ENCODE measurements around the gene ABHD6. TPM values are rescaled to one million over a fixed set of nuclear protein-coding genes. Genes with fewer than 3 reads are reported as not detected.

Gene ABHD6
- total RNA-seq, 1 experiment from 2014 or later: 11.8 TPM

GRCh38 chr3:58251631-58252035 lies 14.0 kb downstream of the ABHD6 start:
- Histone ChIP-seq H3K9me2 (replicated peaks; ENCODE audit: insufficient read depth, low read length) (no peaks in the 10 kb centered on the region), H3K36me3 (ENCODE audit: insufficient read depth, low read length) (no peaks in the 10 kb centered on the region), H2AFZ (ENCODE audit: low read length) (no peak overlapping the region), H3K4me3 (ENCODE audit: low read length) (no peak overlapping the region), H3K9me3 (ENCODE audit: low read length) (no peaks in the 10 kb centered on the region), H3K4me1 (ENCODE audit: low read length) (peaks cover 8% of the 10 kb centered on the region), H4K20me1 (ENCODE audit: insufficient read depth, low read depth, low read length) (no peaks in the 10 kb centered on the region; the same call in 1 of the 2 replicates), H3K9ac (ENCODE audit: low read length) (no peak overlapping the region), H3K79me2 (ENCODE audit: low read length) (peaks cover 20% of the 10 kb centered on the region), H3K27me3 (ENCODE audit: low read length) (no peaks in the 10 kb centered on the region), H3K27ac (ENCODE audit: low read length) (no peak overlapping the region), H3K4me2 (ENCODE audit: low read depth, low read length, poor library complexity, severe bottlenecking) (no peak overlapping the region)
- no peak for DNase-seq

- H3K4me2 ChIP-seq (ENCODE audit: low read depth, low read length, poor library complexity, severe bottlenecking): no peak overlapping the region
- no peaks in the 10 kb centered on the region; the same call in 1 of the 2 replicates for H4K20me1 ChIP-seq (ENCODE audit: insufficient read depth, low read depth, low read length)
- H3K4me3 ChIP-seq (ENCODE audit: low read length): no peak overlapping the region
- no peaks in the 10 kb centered on the region for H3K9me2 ChIP-seq (replicated peaks; ENCODE audit: insufficient read depth, low read length)
- no peak overlapping the region for H2AFZ ChIP-seq (ENCODE audit: low read length)
- no peaks in the 10 kb centered on the region; the same call in 1 of the 2 replicates for H3K36me3 ChIP-seq (ENCODE audit: insufficient read depth, low read length)
- DNase-seq: no peak
- no peak overlapping the region for H3K9ac ChIP-seq (ENCODE audit: low read length)
- H3K27ac ChIP-seq (ENCODE audit: low read length): no peak overlapping the region
- H3K9me3 ChIP-seq (ENCODE audit: low read length): no peaks in the 10 kb centered on the region
- H3K79me2 ChIP-seq (ENCODE audit: low read length): peaks cover 3% of the 10 kb centered on the region; the same call in 1 of the 2 replicates
- no peaks in the 10 kb centered on the region for H3K27me3 ChIP-seq (ENCODE audit: low read length)
- no peaks in the 10 kb centered on the region for H3K4me1 ChIP-seq (ENCODE audit: low read length)
Measured at GRCh38 chr3:58254144-58254543, 16.6 kb downstream of the ABHD6 start.

- no peak overlapping the region for H3K4me3 ChIP-seq (ENCODE audit: low read length)
- H4K20me1 ChIP-seq (ENCODE audit: insufficient read depth, low read depth, low read length): no peaks in the 10 kb centered on the region
- H3K79me2 ChIP-seq (ENCODE audit: low read length): peaks cover 3% of the 10 kb centered on the region; the same call in 1 of the 2 replicates
- no peaks in the 10 kb centered on the region for H3K4me1 ChIP-seq (ENCODE audit: low read length)
- H2AFZ ChIP-seq (ENCODE audit: low read length): no peak overlapping the region
- H3K9me3 ChIP-seq (ENCODE audit: low read length): no peaks in the 10 kb centered on the region
- H3K4me2 ChIP-seq (ENCODE audit: low read depth, low read length, poor library complexity, severe bottlenecking): no peak overlapping the region
- H3K27me3 ChIP-seq (ENCODE audit: low read length): no peaks in the 10 kb centered on the region
- no peaks in the 10 kb centered on the region for H3K9me2 ChIP-seq (replicated peaks; ENCODE audit: insufficient read depth, low read length)
- no peaks in the 10 kb centered on the region; the same call in 1 of the 2 replicates for H3K36me3 ChIP-seq (ENCODE audit: insufficient read depth, low read length)
- no peak overlapping the region for H3K9ac ChIP-seq (ENCODE audit: low read length)
- no peak overlapping the region for H3K27ac ChIP-seq (ENCODE audit: low read length)
- DNase-seq: no peak
Measured at GRCh38 chr3:58256061-58256460, 18.5 kb downstream of the ABHD6 start.

GRCh38 chr3:58256511-58256910 lies 18.9 kb downstream of the ABHD6 start:
- H3K9ac ChIP-seq (ENCODE audit: low read length): no peak overlapping the region
- no peaks in the 10 kb centered on the region for H4K20me1 ChIP-seq (ENCODE audit: insufficient read depth, low read depth, low read length)
- H3K4me1 ChIP-seq (ENCODE audit: low read length): no peaks in the 10 kb centered on the region
- no peaks in the 10 kb centered on the region for H3K9me3 ChIP-seq (ENCODE audit: low read length)
- no peaks in the 10 kb centered on the region; the same call in 1 of the 2 replicates for H3K36me3 ChIP-seq (ENCODE audit: insufficient read depth, low read length)
- no peak overlapping the region for H3K4me3 ChIP-seq (ENCODE audit: low read length)
- H3K79me2 ChIP-seq (ENCODE audit: low read length): peaks cover 3% of the 10 kb centered on the region; the same call in 1 of the 2 replicates
- no peak overlapping the region for H2AFZ ChIP-seq (ENCODE audit: low read length)
- H3K27ac ChIP-seq (ENCODE audit: low read length): no peak overlapping the region
- H3K9me2 ChIP-seq (replicated peaks; ENCODE audit: insufficient read depth, low read length): no peaks in the 10 kb centered on the region
- no peaks in the 10 kb centered on the region for H3K27me3 ChIP-seq (ENCODE audit: low read length)
- no peak overlapping the region for H3K4me2 ChIP-seq (ENCODE audit: low read depth, low read length, poor library complexity, severe bottlenecking)
- DNase-seq: no peak

- no peak overlapping the region for H3K9ac ChIP-seq (ENCODE audit: low read length)
- H3K4me3 ChIP-seq (ENCODE audit: low read length): no peak overlapping the region
- H3K4me1 ChIP-seq (ENCODE audit: low read length): no peaks in the 10 kb centered on the region
- H3K27ac ChIP-seq (ENCODE audit: low read length): no peak overlapping the region
- H3K36me3 ChIP-seq (ENCODE audit: insufficient read depth, low read length): no peaks in the 10 kb centered on the region; the same call in 1 of the 2 replicates
- no peak for DNase-seq
- H2AFZ ChIP-seq (ENCODE audit: low read length): no peak overlapping the region
- no peaks in the 10 kb centered on the region for H3K9me2 ChIP-seq (replicated peaks; ENCODE audit: insufficient read depth, low read length)
- no peaks in the 10 kb centered on the region for H4K20me1 ChIP-seq (ENCODE audit: insufficient read depth, low read depth, low read length)
- H3K4me2 ChIP-seq (ENCODE audit: low read depth, low read length, poor library complexity, severe bottlenecking): no peak overlapping the region
- no peaks in the 10 kb centered on the region for H3K27me3 ChIP-seq (ENCODE audit: low read length)
- peaks cover 3% of the 10 kb centered on the region; the same call in 1 of the 2 replicates for H3K79me2 ChIP-seq (ENCODE audit: low read length)
- H3K9me3 ChIP-seq (ENCODE audit: low read length): no peaks in the 10 kb centered on the region
Measured at GRCh38 chr3:58258392-58259055, 20.9 kb downstream of the ABHD6 start.

GRCh38 chr3:58260261-58260731 lies 22.7 kb downstream of the ABHD6 start:
- Histone ChIP-seq H3K79me2 (ENCODE audit: low read length) (no peaks in the 10 kb centered on the region), H3K9me3 (ENCODE audit: low read length) (no peaks in the 10 kb centered on the region), H3K4me2 (ENCODE audit: low read depth, low read length, poor library complexity, severe bottlenecking) (no peak overlapping the region)

GRCh38 chr3:58260733-58261132 lies 23.1 kb downstream of the ABHD6 start:
- no peaks in the 10 kb centered on the region for H4K20me1 ChIP-seq (ENCODE audit: insufficient read depth, low read depth, low read length)
- H3K9me3 ChIP-seq (ENCODE audit: low read length): no peaks in the 10 kb centered on the region
- no peaks in the 10 kb centered on the region for H3K9me2 ChIP-seq (replicated peaks; ENCODE audit: insufficient read depth, low read length)
- H3K4me2 ChIP-seq (ENCODE audit: low read depth, low read length, poor library complexity, severe bottlenecking): no peak overlapping the region
- H3K36me3 ChIP-seq (ENCODE audit: insufficient read depth, low read length): no peaks in the 10 kb centered on the region; the same call in 1 of the 2 replicates
- H3K79me2 ChIP-seq (ENCODE audit: low read length): no peaks in the 10 kb centered on the region
- H3K4me1 ChIP-seq (ENCODE audit: low read length): no peaks in the 10 kb centered on the region
- no peak overlapping the region for H3K4me3 ChIP-seq (ENCODE audit: low read length)
- no peaks in the 10 kb centered on the region for H3K27me3 ChIP-seq (ENCODE audit: low read length)
- no peak for DNase-seq
- H3K9ac ChIP-seq (ENCODE audit: low read length): no peak overlapping the region
- H3K27ac ChIP-seq (ENCODE audit: low read length): no peak overlapping the region
- no peak overlapping the region for H2AFZ ChIP-seq (ENCODE audit: low read length)

More at GRCh38 chr3:58260261-58260731, 22.7 kb downstream of the ABHD6 start:
- Histone ChIP-seq H2AFZ (ENCODE audit: low read length) (no peak overlapping the region), H3K9ac (ENCODE audit: low read length) (no peak overlapping the region), H3K9me2 (replicated peaks; ENCODE audit: insufficient read depth, low read length) (no peaks in the 10 kb centered on the region), H3K27ac (ENCODE audit: low read length) (no peak overlapping the region), H3K27me3 (ENCODE audit: low read length) (no peaks in the 10 kb centered on the region), H4K20me1 (ENCODE audit: insufficient read depth, low read depth, low read length) (no peaks in the 10 kb centered on the region), H3K36me3 (ENCODE audit: insufficient read depth, low read length) (no peaks in the 10 kb centered on the region; the same call in 1 of the 2 replicates), H3K4me1 (ENCODE audit: low read length) (no peaks in the 10 kb centered on the region), H3K4me3 (ENCODE audit: low read length) (no peak overlapping the region)
- no peak for DNase-seq

GRCh38 chr3:58261954-58262666 lies 24.5 kb downstream of the ABHD6 start:
- no peaks in the 10 kb centered on the region for H3K79me2 ChIP-seq (ENCODE audit: low read length)
- H3K9me3 ChIP-seq (ENCODE audit: low read length): no peaks in the 10 kb centered on the region
- no peak overlapping the region for H3K9ac ChIP-seq (ENCODE audit: low read length)
- H3K9me2 ChIP-seq (replicated peaks; ENCODE audit: insufficient read depth, low read length): no peaks in the 10 kb centered on the region
- H3K4me2 ChIP-seq (ENCODE audit: low read depth, low read length, poor library complexity, severe bottlenecking): no peak overlapping the region
- no peaks in the 10 kb centered on the region; the same call in 1 of the 2 replicates for H3K36me3 ChIP-seq (ENCODE audit: insufficient read depth, low read length)
- no peaks in the 10 kb centered on the region for H3K4me1 ChIP-seq (ENCODE audit: low read length)
- no peak overlapping the region for H2AFZ ChIP-seq (ENCODE audit: low read length)
- H3K4me3 ChIP-seq (ENCODE audit: low read length): no peak overlapping the region
- H3K27ac ChIP-seq (ENCODE audit: low read length): no peak overlapping the region
- DNase-seq: no peak
- no peaks in the 10 kb centered on the region for H3K27me3 ChIP-seq (ENCODE audit: low read length)
- H4K20me1 ChIP-seq (ENCODE audit: insufficient read depth, low read depth, low read length): no peaks in the 10 kb centered on the region

All from Karpas-422 (cell line).